ENCODE measurements around the gene SESTD1.

The SESTD1 gene

GRCh38 chr2:179274749-179275148 is 10.1 kb upstream of the SESTD1 start:
- no peak for TF ChIP-seq CTCF (IDR thresholded peaks at IDR 0.05)

- no peak for TF ChIP-seq CTCF (IDR thresholded peaks at IDR 0.05)
These were observed 8.9 kb upstream of the SESTD1 start for GRCh38 chr2:179273461-179273962.

GRCh38 chr2:179272406-179273192 is 8.0 kb upstream of the SESTD1 start:
- TF ChIP-seq CTCF (IDR thresholded peaks at IDR 0.05): no peak

GRCh38 chr2:179270689-179271088 is 6.1 kb upstream of the SESTD1 start:
- TF ChIP-seq CTCF (IDR thresholded peaks at IDR 0.05): no peak

- TF ChIP-seq CTCF (IDR thresholded peaks at IDR 0.05): no peak
These were observed 3.8 kb upstream of the SESTD1 start for GRCh38 chr2:179268277-179268925.

- TF ChIP-seq CTCF (IDR thresholded peaks at IDR 0.05): no peak
These were observed 1.6 kb upstream of the SESTD1 start for GRCh38 chr2:179266271-179266670.

- no peak for TF ChIP-seq CTCF (IDR thresholded peaks at IDR 0.05)
These were observed 464 bp upstream of the SESTD1 start for GRCh38 chr2:179265082-179265510.
